ENCODE measurements around the gene UBE2B.
A peak's percentile ranks its signal among the peaks of the same experiment; 100 is the strongest.
"Not testable (repeated sequence)": the region's sequence is repeated elsewhere in the genome, so short reads cannot be mapped to it uniquely, and the experiment has no call there.

UBE2B gene

GRCh38 chr5:134370871-134371833 is at the start of gene UBE2B:
UBE2B (plus strand) TSS chr5:134371569; CDS start chr5:134371596, 27 bp downstream.
- DNase-seq (ENCODE audit: low read depth, low spot score): peak; percentile 99

GRCh38 chr5:134327327-134327726 is 44.0 kb upstream of the UBE2B start:
- DNase-seq (ENCODE audit: low read depth, low spot score): no peak

- peak; percentile 0 for DNase-seq (ENCODE audit: low read depth, low spot score)
These were observed 42.8 kb upstream of the UBE2B start for GRCh38 chr5:134328619-134329018.

- not testable (repeated sequence) for DNase-seq (ENCODE audit: low read depth, low spot score)
These were observed 34.5 kb upstream of the UBE2B start for GRCh38 chr5:134336833-134337232.

- DNase-seq (ENCODE audit: low read depth, low spot score): not testable (repeated sequence)
These were observed 27.9 kb upstream of the UBE2B start for GRCh38 chr5:134343500-134343899.

GRCh38 chr5:134345476-134345875 is 25.9 kb upstream of the UBE2B start:
- not testable (repeated sequence) for DNase-seq (ENCODE audit: low read depth, low spot score)

GRCh38 chr5:134345996-134346395 is 25.4 kb upstream of the UBE2B start:
- DNase-seq (ENCODE audit: low read depth, low spot score): no peak

GRCh38 chr5:134349463-134349862 is 21.9 kb upstream of the UBE2B start:
- DNase-seq (ENCODE audit: low read depth, low spot score): no peak

- no peak for DNase-seq (ENCODE audit: low read depth, low spot score)
These were observed 15.7 kb upstream of the UBE2B start for GRCh38 chr5:134355681-134356080.

- no peak for DNase-seq (ENCODE audit: low read depth, low spot score)
These were observed 5.8 kb upstream of the UBE2B start for GRCh38 chr5:134365604-134366003.

GRCh38 chr5:134370311-134370870 is 978 bp upstream of the UBE2B start:
- DNase-seq (ENCODE audit: low read depth, low spot score): no peak

- DNase-seq (ENCODE audit: low read depth, low spot score): peak; percentile 64
These were observed 518 bp downstream of the UBE2B start for GRCh38 chr5:134371834-134372340.

GRCh38 chr5:134373633-134374032 is 2.3 kb downstream of the UBE2B start:
- DNase-seq (ENCODE audit: low read depth, low spot score): not testable (repeated sequence)

- DNase-seq (ENCODE audit: low read depth, low spot score): no peak
These were observed 2.9 kb downstream of the UBE2B start for GRCh38 chr5:134374232-134374631.

- DNase-seq (ENCODE audit: low read depth, low spot score): no peak
These were observed 9.0 kb downstream of the UBE2B start for GRCh38 chr5:134380346-134380745.

GRCh38 chr5:134382204-134382603 is 10.8 kb downstream of the UBE2B start:
- DNase-seq (ENCODE audit: low read depth, low spot score): not testable (repeated sequence)

GRCh38 chr5:134383980-134384697 is 12.8 kb downstream of the UBE2B start:
- no peak for DNase-seq (ENCODE audit: low read depth, low spot score)

GRCh38 chr5:134387443-134387842 is 16.1 kb downstream of the UBE2B start:
- DNase-seq (ENCODE audit: low read depth, low spot score): no peak

GRCh38 chr5:134392301-134392700 is 20.9 kb downstream of the UBE2B start:
- DNase-seq (ENCODE audit: low read depth, low spot score): no peak

- DNase-seq (ENCODE audit: low read depth, low spot score): peak; percentile 54
These were observed 23.6 kb downstream of the UBE2B start for GRCh38 chr5:134394932-134395331.

- no peak for DNase-seq (ENCODE audit: low read depth, low spot score)
These were observed 24.9 kb downstream of the UBE2B start for GRCh38 chr5:134396274-134396673.

GRCh38 chr5:134397196-134397595 is 25.8 kb downstream of the UBE2B start:
- DNase-seq (ENCODE audit: low read depth, low spot score): no peak

All from astrocyte of the hippocampus (primary cell).